Epithelial cell of esophagus (primary cell): ENCODE results near the gene PTGES.

Source experiments
- DNase-seq: peaks from one replicate; pipeline ENCODE4 v3.0.0; 2010; ENCODE audit warnings: low read depth
- H3K4me3 ChIP-seq: 2 replicates; pipeline ENCODE4 v1.5.1; 2011; ENCODE audit warnings: mild to moderate bottlenecking, low read length, control low read depth
- CTCF ChIP-seq: IDR thresholded peaks from 2 replicates; pipeline ENCODE4 v1.5.1; 2011; ENCODE audit warnings: low read depth, mild to moderate bottlenecking, low read length, control low read depth, inconsistent platforms; ENCODE audit not compliant: insufficient read depth; ENCODE audit errors: missing control alignments

Gene PTGES

DNA sequence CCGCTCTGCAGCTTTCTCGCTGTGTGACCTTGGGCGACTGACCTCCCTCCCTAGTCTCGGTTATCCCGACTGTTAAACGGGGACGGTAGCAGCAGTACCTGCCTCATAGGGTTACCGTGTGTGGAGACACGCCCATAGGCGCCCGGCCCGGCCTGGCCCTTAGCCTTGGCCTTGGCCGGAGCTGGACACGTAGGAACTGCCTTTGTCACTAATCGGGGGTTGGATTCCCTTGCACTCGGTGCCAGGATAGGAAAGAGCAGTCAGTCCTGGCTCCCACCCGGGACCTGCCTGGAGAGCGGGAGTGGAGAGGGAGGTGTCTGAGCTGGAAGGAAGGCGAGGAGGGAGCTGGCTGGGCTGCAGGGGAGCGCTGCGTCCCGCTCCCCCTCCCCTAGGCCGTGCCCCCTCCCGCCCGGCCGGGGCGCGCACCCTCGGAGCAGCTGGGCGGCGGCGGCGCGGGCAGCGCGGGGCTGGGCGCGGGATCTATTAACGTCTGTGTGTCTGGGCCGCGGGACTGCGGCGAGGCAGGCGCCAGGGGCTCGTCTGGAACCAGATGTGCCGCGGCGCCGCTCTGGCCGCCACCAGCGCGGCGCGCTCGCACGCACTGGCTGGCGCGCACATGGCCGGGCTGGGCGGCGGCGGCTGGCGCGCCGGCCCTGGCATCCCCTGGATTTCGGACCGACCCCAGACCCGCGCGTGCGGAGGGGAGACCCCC, 55.7 kb downstream of the PTGES start:
- no peak for TF ChIP-seq CTCF
- H3K4me3 ChIP-seq, result peak overlapping the region; percentile 30
- DNase-seq, result peak; percentile 34

DNA sequence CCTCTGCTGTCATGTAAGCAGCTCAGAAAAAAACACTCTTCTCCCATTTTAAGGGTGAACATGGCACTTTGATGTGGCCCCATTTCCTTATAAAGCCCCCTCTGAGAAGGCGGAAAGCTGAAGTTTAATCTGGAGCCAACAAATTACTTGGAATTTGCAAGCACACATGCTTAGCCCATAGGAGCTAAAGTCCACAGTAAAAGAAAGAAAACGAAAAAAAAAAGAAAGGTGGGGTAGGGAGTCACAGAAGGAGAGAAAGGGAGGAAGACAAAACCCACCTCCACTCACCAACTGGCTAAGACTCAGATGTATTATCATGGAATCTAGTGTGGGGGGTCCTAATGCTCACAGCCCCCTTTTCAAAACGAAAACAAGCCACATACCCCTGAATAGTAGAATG, 57.0 kb downstream of the PTGES start:
- no peak overlapping the region for H3K4me3 ChIP-seq
- no peak for DNase-seq
- TF ChIP-seq CTCF, result no peak

DNA sequence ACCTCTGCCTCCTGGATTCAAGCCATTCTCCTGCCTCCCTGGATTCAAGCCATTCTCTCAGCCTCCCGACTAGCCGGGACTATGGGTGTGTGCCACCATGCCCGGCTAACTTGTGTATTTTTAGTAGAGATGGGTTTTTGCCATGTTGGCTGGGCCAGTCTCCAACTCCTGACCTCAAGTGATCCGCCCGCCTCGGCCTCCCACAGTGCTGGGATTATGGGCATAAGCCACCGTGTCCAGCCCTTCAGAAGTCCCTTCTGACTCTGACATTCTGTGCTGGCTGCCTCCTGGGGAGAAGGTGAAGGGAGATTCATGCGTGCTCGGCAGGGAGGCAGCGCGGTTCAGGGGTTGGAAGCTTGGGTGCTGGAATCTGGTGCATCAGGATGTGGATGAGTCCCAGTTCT, 58.6 kb downstream of the PTGES start:
- no peak for DNase-seq
- no peak overlapping the region for H3K4me3 ChIP-seq
- no peak for TF ChIP-seq CTCF

DNA sequence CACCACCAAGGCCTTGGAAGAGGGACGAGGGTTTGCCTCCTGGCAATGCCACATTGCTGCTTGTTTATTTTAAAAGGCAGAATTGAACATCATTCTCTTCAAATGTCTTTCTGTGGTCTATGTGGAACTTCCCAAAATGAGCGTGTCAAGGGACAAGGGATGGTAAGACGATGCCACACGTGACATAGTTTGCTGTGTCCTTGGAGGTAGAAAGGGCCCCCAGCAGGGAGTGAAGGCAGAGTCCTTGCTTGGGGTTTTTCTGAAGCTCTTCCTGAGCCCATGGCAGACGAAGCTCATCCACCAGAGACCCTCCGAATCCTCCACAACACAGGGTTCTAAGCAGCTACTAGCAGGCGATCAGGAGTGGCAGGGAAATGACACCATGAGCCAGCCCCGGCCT, 59.1 kb downstream of the PTGES start:
- H3K4me3 ChIP-seq, result no peak overlapping the region
- no peak for DNase-seq
- no peak for TF ChIP-seq CTCF

DNA sequence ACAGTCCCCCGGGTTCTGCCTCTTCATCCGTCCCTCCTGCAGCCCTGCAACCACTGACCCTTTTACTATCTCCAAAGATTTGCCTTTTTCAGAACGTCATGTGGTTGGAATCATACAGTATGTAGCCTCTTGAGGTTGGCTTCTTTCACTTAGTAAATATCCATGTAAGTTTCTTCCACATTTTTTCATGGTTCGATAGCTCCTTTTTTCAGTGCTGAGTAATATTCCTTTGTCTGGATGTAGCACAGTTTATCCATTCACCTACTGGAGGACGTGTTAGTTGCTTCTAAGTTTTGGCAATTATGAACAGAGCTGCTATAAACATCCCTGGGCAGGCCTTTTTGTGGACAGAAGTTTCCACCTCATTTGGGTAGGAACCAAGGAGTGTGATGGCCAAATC, 60.3 kb downstream of the PTGES start:
- no peak overlapping the region for H3K4me3 ChIP-seq
- no peak for DNase-seq
- TF ChIP-seq CTCF, result no peak
